H4 (cell line): ENCODE data around the gene PML. TPM values are rescaled to one million over a fixed set of nuclear protein-coding genes. Genes with fewer than 3 reads are reported as not detected.

ENCODE experiments used
- total RNA-seq: library from RNA; depleted of rRNA; stranded (reverse); fragments of >200 nt; shearing (Covaris generic); gene quantifications from 2 replicates; pipeline ENCODE4 v1.2.3, GENCODE V29; 2014; rRNA removed

The PML gene
- total RNA-seq, 1 experiment from 2014 or later: 20.0 TPM

Other genes with a start within 250 kb of the PML start
- gene INSYN1, start 241.4 kb upstream of the PML start, total RNA-seq: 0.35 and 0.72 TPM in 2 replicates
- gene TBC1D21, start 121.2 kb upstream of the PML start, total RNA-seq: not detected in 2 replicates
- 53.2 and 104 TPM in 2 replicates for gene LOXL1, start 68.3 kb upstream of the PML start, total RNA-seq
- gene STOML1, start 2.4 kb upstream of the PML start, total RNA-seq: 5.2 and 6.7 TPM in 2 replicates
- not detected in 2 replicates for gene GOLGA6A, start 87.8 kb downstream of the PML start, total RNA-seq
- gene ISLR2, start 135.9 kb downstream of the PML start, total RNA-seq: not detected in 2 replicates
- 0.06 TPM in 1 of 2 replicates, not detected in the other for gene ISLR, start 179.0 kb downstream of the PML start, total RNA-seq
- 12.9 and 16.8 TPM in 2 replicates for gene STRA6, start 208.1 kb downstream of the PML start, total RNA-seq
- gene CCDC33, start 241.6 kb downstream of the PML start, total RNA-seq: 2.0 and 2.8 TPM in 2 replicates